Left lobe of liver (tissue), 2 donors: ENCODE data around the gene RFX6. TPM values are rescaled to one million over a fixed set of nuclear protein-coding genes. Genes with fewer than 3 reads are reported as not detected.
A peak's percentile ranks its signal among the peaks of the same experiment; 100 is the strongest.
"Not testable (repeated sequence)": the region's sequence is repeated elsewhere in the genome, so short reads cannot be mapped to it uniquely, and the experiment has no call there.

Experiments used
- ATAC-seq: fragments of 200-7000 bp; cut with Tn5 transposase; one replicate; pipeline ENCODE4 v1.9.1; 2020; ENCODE audit warnings: mild to moderate bottlenecking, moderate library complexity
- DNase-seq: peaks from one replicate; pipeline ENCODE4 v3.0.0-alpha.2; 2020; ENCODE audit warnings: low spot score
- total RNA-seq: library from RNA; stranded (reverse); gene quantifications from one replicate; pipeline ENCODE4 v1.2.1, GENCODE V29; 2021
- donor health status: DM: no; HTN: no; CAD: no; lungs with moderate emphysema.
- donor health status: DM: no; HTN: yes; CAD: no.

The RFX6 gene, protein sequence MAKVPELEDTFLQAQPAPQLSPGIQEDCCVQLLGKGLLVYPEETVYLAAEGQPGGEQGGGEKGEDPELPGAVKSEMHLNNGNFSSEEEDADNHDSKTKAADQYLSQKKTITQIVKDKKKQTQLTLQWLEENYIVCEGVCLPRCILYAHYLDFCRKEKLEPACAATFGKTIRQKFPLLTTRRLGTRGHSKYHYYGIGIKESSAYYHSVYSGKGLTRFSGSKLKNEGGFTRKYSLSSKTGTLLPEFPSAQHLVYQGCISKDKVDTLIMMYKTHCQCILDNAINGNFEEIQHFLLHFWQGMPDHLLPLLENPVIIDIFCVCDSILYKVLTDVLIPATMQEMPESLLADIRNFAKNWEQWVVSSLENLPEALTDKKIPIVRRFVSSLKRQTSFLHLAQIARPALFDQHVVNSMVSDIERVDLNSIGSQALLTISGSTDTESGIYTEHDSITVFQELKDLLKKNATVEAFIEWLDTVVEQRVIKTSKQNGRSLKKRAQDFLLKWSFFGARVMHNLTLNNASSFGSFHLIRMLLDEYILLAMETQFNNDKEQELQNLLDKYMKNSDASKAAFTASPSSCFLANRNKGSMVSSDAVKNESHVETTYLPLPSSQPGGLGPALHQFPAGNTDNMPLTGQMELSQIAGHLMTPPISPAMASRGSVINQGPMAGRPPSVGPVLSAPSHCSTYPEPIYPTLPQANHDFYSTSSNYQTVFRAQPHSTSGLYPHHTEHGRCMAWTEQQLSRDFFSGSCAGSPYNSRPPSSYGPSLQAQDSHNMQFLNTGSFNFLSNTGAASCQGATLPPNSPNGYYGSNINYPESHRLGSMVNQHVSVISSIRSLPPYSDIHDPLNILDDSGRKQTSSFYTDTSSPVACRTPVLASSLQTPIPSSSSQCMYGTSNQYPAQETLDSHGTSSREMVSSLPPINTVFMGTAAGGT
- not detected for total RNA-seq

DNA sequence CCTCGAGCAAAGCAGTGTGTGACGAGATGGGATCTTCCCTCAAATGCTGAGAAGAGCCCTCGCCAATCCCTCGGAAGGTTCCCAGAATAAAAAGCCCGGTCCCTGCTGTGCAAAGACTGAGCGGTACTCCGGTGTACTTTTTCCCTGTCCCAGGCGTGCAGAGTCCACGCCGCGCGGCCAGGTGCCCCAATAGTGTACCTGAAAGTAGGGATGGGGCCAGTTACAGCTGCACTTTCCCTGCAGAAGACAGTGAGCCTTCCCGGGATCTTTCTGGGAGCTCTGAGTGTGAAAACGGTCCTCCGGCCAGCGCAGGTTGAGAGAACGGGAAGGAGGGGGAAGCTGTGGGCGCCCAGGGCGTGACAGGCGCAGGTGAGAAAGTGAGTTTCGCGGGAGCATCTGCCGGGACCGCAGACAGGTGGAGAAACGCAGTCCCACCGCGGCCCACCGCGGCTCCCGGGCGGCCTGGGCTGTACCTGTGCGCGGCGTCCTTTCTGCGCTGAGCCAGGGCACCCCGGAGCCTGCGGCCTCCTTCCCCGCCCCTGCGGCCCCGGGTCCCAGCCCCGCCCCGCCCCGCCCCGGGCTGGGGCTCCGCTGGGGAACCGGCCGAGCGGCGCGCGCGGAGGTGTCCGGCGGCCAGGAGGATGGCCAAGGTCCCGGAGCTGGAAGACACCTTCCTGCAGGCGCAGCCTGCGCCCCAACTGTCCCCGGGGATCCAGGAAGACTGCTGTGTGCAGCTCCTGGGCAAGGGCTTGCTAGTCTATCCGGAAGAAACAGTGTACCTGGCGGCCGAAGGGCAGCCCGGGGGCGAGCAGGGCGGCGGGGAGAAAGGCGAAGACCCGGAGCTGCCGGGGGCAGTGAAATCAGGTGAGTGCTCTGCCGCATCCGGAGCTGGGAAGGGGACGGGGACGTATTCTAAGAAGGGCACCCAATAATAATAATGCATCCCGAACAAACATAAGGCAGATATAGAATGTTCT is at the start of gene RFX6:
TSS of gene RFX6 (plus strand) at position 608 of the 977 bp plus-strand sequence. CDS start at position 642, 34 bp downstream.
- ATAC-seq = peak; percentile 47
- no peak for DNase-seq

DNA sequence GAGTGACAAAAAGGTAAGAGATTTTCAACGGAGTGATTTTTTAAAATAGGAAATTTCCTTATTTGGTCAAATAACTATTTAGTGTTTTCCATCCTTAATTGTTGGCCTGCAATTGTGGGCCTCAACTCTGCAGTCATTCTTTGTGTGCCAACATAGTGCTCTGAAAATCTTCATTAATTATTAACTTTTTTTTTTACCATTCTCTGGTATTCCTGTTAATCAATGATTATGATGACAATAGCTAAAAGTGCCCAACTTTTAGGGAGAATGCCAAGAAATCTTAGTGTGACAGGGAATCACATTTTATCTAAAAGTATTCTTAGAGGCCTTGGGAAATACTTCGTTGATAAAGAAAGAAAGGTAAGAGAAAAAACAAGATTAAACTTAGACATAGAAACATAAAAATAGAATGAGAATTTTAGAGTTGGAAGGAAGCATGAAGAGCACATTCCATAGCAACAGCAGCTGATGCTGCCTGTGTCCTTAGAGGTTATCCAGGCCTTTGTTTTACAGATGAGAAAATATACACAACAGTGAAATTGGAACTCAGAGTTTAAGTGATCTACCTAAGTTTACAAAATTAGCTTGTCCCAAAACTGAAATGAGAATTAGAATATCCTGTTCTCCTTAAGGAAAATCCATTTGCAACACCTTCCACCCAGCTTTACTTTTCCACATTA is 49.3 kb upstream of the RFX6 start:
- no peak for ATAC-seq
- no peak for DNase-seq

DNA sequence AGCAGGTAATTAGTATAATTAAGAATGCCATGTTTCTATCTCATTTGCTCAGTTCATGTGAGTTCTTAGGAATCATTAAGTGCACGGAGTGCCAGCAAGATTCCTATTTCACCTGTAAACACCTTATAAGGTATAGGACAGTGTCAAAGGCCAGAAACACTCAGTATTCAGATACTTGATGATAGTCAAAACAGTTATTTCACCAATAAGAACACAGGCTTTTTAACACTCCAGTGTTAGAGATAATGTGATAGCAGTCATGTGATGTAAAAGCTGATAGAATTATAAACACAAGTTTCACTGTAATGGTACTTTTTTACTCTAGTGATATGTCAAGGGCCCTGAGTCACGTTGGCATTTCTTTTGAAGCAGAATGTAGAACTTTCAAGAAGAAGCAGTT is 48.1 kb upstream of the RFX6 start, which contains the start of gene GPRC6A:
TSS of gene GPRC6A (minus strand) at position 101 of the 400 bp plus-strand sequence. CDS start at position 31, 70 bp downstream.
- DNase-seq (no peak), ATAC-seq (no peak)

DNA sequence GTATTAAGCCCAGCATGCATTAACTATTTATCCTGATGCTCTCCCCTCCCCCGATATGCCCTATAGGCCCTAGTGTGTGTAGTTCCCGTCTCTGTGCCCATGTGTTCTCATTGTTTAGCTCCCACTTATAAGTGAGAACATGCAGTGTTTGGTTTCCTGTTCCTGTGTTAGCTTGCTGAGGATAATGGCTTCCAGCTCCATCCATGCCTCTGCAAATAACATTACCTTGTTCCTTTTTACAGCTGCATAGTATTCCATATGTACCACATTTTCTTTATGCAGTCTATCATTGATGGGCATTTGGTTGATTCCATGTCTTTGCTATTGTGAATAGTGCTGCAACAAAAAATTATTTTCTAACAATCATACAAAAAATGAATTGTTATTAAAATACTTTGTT is 42.5 kb upstream of the RFX6 start:
- not testable (repeated sequence) for ATAC-seq, DNase-seq

DNA sequence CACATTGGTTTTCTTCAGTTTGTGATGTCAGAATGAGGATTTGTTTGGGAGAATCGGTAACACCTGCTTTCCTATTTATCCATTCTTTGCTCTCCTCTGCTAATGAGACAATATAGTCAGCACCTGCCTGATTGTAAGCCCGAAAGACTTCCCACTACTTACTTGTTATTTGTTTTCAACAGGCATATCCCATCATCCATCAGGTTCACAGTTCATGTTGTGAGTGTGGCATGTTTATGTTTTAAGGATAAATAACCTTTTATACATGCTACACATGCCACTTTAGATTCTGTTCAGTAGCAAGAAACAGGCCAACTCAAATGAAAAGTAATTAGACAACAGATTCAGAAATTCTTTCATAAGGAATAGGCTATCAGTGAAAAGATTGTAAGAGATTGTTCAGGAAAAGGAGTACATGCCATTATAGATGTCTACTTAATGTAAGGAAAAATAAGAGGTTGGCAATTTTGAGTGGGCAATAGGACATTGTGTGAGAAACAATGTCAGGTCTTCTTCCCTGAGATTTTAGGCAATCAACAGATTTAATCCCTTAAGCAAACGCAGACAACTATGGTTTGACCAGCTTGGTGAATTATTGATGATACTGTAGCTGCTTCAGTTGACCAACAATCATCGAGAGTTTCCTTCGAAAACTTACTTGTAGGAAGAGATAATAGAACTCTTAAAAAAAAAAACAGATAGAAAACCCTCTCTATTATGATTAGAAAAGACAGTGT is 40.3 kb upstream of the RFX6 start:
- no peak for DNase-seq
- ATAC-seq = no peak

DNA sequence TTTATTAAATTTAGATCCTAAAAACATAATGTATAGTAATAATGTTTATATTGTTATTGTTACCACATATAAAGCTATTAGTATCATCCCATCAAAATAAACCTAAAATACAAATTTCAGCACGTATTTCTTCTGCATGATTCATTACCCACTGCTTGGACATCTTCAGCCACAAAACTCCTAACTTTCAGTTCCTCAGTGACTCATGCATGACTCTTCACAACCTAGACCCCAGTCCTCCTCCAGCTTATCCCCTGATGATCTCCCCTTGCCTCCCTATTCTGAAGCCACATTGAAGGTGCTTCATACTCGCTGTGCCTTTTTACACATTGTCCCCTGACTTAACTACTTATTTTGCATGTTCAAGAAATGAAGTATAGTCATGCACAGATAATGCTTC is 37.0 kb upstream of the RFX6 start:
- ATAC-seq = no peak
- DNase-seq = no peak

DNA sequence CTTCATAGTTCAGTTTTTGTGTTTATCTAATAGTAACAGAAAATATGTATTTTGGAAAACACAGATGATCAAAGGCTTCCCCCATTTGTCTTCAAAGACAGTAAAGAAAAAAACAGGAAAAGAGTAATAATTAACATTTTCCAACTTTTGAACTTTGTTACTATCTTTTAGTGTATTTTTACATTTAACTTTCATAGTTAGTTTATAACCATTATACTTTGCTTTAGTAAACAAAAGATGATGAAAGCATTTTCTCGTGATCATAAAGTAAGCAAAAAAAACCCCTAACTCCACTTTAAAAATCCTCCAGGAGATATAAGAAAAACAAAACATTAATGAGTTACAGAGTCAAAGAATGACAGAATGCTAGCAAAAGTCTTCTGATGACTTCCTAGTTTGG is 34.6 kb upstream of the RFX6 start:
- DNase-seq = no peak
- no peak for ATAC-seq

DNA sequence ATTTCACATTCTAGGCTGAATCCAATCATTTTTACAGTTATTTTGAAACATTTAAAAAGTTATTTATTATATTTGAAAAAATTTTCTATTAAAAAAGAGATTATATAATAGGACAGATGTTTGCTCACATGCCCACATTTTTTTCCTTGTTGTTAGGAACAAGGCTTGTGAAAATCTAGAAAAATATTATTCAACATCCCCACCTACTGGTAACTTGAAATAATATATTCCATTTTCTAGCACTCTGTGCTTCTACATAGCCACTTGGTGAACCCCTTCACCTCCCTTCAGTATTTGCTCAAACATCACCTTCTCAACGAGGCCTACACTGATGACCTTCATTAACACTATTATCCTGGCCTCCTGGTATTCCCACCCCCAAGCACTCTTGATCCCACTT is 29.8 kb upstream of the RFX6 start:
- peak; percentile 64 for ATAC-seq

DNA sequence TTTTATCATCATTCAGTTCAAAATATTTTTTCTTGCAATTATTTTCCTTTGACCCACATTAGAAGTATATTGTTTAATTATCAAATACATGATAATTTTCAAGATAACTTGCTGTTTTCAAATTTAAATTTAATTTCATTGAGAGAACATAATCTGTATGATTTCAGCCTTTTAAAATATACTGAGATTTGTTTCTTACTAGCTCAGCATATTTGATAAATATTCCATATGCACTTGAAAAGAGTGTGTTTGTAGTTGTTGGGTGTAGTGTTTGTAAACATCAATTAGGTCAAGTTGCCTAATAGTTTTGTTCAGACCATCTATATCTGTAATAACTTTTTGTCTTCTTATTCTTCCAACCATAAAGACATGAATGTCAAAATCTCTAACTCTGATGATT is 19.0 kb upstream of the RFX6 start:
- DNase-seq = no peak
- ATAC-seq = no peak

More for the DNA sequence above, 29.8 kb upstream of the RFX6 start:
- no peak for DNase-seq

DNA sequence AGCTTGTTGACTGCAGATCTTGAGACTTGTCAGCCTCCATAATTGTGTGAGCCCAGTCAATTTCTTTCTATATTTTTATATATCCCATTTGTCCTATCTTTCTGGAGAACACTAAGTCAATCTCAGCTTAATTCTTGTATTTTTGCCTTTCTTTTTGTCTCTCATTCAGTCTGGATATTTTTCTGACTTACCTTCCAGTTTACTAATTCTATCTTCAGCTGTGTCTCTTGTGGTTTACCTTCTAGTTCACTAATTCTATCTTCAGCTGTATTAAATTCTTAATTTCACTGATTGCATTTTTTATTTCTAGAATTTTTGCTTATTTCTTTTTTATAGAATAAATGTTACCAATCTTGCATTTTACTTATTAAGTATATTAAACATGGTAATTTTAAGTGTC is 17.8 kb upstream of the RFX6 start:
- ATAC-seq = no peak
- no peak for DNase-seq

DNA sequence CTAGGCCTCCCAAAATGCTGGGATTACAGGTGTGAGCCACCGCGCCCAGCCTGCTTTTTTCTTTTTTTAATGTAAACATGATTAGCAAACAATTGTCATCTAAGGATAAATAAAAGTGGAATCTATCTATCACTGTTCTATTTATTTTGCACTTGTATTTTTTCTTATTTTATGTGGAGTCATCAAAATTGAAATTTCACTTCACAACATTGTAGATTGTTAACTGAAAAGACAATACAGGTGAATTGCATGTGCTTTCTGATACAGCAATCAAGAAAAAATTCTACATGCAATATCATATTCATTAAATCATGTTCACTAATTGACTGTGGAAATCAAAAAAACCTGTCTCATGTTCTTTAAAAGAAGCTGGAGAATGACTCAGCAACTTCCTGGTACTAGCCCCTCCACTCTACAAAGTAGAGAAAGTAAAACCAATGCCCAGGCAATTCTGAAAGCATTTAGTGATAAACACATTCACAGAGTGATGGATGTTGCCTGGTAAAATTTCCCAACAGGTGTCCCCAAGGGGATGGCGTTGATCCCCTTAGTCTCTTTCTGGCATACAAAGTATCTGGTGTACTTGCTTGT is 10.7 kb upstream of the RFX6 start:
- ATAC-seq (no peak), DNase-seq (no peak)

DNA sequence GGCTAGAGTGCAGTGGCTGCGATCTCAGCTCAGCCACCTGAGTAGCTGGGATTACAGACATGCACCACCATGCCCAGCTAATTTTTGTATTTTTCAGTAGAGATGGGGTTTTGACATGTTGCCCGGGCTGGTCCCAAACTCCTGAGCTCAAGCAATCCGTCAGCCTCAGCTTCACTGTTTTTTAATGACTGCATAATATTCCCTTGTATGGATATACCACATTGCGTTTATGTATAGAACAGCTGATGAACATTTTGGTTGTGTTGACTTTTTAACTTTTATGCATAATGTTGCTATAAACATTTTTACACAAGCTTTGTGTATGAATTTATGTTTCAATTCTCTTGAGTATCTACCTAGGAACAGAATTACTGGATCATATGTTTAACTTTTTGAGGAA is 4.3 kb upstream of the RFX6 start:
- no peak for DNase-seq
- ATAC-seq = no peak

DNA sequence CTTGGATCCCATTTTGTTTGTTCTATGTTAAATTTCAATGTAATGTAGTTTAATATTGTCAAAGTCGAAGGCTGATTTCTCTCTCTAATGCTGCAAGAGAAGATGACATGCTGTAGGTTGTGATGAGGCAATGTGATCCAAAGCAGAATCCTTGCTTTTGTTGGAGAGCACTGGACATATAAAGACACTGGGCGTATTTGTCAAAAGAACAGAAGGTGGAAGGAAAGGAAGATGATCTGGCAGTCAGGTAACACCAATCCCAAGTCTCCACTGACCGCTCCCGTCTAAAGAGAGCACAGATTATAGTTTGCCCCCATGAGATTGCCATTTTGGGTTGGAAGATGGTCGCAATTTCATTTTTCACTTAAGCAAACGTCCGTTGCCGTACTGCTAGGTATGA is 935 bp upstream of the RFX6 start:
- ATAC-seq (no peak), DNase-seq (no peak)

DNA sequence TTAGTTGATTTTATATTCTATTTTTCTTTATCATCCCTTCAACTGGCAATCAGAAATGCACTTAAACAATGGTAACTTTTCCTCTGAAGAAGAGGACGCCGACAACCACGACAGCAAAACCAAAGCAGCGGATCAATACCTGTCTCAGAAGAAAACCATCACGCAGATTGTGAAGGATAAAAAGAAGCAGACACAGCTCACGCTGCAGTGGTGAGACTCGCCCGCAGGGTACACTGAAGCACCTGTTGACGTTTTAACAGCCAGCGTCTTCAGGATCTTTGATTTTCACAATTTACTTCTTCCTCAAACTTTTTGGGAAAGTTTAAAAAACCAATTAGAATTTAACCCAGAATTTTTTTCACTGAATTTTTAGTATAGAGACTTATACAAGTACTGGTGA is 701 bp downstream of the RFX6 start:
- ATAC-seq (no peak), DNase-seq (no peak)

DNA sequence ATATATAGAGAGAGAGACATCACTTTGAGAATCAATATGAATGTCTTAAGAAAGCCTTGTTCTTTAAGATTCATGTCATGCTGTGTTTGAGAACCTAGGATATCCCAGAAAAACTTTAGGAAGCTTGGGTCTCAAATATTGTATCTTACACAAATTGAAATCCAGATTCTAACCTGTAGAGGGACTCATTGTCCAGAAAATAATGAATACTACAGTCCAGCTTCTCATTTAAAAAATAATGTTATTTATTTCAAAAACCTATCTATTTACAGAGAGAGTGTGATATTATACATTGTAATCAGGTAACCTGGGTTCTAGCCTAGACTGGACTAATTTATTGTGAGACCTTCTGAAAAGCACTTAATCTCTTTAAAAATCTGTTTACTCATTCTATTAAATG is 4.2 kb downstream of the RFX6 start:
- DNase-seq = no peak
- ATAC-seq = peak; percentile 66

DNA sequence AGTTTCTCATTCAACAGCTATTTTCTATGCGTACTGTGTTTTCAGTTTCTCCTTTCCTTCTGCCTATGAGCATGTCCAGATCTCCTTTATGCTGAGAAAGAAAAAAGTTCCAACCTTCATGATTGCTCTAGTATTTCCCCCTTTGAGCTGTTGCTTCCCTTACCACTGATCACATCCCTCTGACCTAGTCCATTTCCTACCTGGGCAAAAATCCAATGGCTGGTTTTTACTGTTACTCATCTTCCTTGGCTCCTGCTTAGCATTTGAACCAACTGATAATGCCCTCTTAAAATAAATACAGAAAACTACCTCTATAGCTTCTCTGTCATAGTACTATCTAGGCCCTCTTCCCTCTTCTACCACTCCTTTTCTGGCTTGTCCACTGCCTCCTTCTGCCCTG is 6.0 kb downstream of the RFX6 start:
- ATAC-seq (no peak), DNase-seq (no peak)

DNA sequence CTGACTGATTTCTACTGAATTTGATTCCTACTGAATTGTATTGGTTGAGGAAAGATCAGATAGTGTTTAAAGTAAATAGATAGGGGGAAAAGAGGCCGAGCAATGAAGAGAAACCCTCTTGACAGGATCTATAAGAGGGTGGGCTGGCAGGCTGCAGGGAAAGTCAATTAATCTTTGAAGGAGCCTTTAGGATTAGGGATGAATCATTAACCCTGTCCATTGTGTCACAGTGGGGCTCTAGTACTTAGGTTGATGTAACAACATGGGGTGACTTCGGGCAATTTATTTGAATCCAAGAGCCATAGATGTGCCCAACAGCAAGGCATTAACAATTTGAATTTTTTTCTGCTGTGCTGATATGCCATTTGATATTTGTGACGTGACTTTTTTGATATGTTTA is 7.5 kb downstream of the RFX6 start:
- DNase-seq = no peak
- no peak for ATAC-seq

DNA sequence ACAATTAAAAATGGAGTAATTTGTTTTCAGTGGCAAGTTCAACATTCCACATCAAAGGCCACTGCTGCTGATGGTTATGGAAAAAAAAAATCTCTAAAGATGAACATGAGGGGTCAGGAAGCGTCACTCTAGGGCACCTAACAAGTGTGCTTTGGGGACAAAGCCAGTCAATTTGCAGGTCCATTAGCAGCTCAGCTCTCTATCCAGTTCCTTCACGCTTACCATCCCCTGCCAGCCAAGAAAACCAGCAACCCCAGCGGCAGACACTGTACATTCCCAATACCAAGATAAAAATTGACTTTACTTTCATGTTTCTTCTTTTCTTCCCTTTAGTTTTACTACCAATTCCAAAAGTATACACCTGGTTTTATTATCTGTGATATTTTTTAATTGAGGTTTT is 10.1 kb downstream of the RFX6 start:
- ATAC-seq (no peak), DNase-seq (no peak)

DNA sequence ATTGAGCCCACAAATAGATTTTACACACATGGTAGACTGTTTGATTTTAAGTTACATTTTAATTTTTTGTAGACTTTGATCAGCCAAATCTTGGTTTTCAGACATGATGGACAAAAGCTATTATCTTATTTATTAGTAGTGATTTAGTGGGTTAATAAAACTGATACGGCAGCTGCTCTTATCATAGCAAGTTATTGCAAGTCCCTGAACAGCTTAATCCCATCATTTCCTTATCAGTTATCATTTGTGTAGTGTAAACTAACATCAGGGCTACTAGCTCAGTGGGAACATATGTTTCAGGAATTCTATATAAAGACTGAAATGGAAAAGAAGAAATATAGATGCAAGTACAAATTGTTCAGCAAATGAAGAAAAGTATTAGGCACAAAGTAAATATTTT is 10.9 kb downstream of the RFX6 start:
- ATAC-seq (no peak), DNase-seq (no peak)
